GM12892 (cell line): ENCODE data around the gene FAM110D.

Experiments used
- POLR2A ChIP-seq: IDR thresholded peaks from 2 replicates; pipeline ENCODE4 v1.6.1; 2011; ENCODE audit warnings: low read depth, low read length, control low read depth
- POLR2AphosphoS5 ChIP-seq: IDR thresholded peaks from 2 replicates; pipeline ENCODE4 v1.6.1; 2011; ENCODE audit warnings: low read depth, low read length, control low read depth

DNA sequence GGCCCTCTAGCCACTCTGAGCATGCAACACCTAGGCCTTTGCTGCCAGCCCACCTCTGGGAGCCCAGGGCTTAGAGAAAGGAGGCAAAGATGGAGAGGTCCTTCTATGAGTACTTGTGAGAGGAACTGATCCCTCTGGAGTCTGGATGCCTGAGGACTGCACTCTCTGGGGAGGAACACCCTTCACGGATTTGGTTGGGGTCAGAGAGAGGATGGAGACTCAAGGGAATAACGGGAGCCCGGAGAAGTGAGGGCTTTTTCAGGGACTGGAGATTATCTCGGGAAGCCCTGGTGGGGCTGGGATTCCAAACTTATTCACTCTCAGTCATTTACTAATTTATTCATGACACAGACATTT, 10.3 kb downstream of the FAM110D start:
- TF ChIP-seq POLR2A (no peak), POLR2AphosphoS5 (no peak)
